ENCODE results near the gene USP17L5. TPM values are rescaled to one million over a fixed set of nuclear protein-coding genes. Genes with fewer than 3 reads are reported as not detected.
"Not testable (repeated sequence)": the region's sequence is repeated elsewhere in the genome, so short reads cannot be mapped to it uniquely, and the experiment has no call there.

USP17L5 gene, protein sequence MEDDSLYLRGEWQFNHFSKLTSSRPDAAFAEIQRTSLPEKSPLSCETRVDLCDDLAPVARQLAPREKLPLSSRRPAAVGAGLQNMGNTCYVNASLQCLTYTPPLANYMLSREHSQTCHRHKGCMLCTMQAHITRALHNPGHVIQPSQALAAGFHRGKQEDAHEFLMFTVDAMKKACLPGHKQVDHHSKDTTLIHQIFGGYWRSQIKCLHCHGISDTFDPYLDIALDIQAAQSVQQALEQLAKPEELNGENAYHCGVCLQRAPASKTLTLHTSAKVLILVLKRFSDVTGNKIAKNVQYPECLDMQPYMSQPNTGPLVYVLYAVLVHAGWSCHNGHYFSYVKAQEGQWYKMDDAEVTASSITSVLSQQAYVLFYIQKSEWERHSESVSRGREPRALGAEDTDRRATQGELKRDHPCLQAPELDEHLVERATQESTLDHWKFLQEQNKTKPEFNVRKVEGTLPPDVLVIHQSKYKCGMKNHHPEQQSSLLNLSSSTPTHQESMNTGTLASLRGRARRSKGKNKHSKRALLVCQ
- not detected for total RNA-seq
- long read RNA-seq = 0 reads

GRCh38 chr4:9339103-9339502, at the start of gene USP17L5:
Gene USP17L5 (plus strand): TSS chr4:9339403. CDS start chr4:9339403, 0 bp downstream.
- not testable (repeated sequence) for DNase-seq (ENCODE audit: low spot score)

DNA sequence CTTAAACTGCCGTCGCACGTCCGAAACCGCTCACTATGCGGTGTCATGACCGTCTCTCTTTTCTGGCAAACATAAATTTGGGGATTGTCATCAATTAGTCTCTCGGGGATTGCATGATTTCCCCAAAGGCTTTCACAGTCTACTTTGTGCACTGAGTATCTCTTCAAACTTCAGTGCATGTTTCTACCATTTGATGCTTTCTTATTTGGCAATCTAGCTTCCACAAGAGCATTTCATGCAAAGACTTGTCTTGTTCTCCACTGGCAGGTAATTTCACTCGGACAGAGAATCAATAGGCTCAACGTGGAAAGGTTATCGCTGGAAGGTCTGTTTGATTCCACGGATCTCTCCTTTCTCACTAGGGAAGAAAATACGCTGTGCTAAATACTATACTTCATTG, 15.0 kb upstream of the USP17L5 start:
- not testable (repeated sequence) for DNase-seq (ENCODE audit: low spot score)

GRCh38 chr4:9324865-9325264, 14.3 kb upstream of the USP17L5 start, which contains the start of gene USP17L24:
Gene USP17L24 (plus strand): TSS chr4:9325165. CDS start chr4:9325165, 0 bp downstream.
- not testable (repeated sequence) for DNase-seq (ENCODE audit: low spot score)

DNA sequence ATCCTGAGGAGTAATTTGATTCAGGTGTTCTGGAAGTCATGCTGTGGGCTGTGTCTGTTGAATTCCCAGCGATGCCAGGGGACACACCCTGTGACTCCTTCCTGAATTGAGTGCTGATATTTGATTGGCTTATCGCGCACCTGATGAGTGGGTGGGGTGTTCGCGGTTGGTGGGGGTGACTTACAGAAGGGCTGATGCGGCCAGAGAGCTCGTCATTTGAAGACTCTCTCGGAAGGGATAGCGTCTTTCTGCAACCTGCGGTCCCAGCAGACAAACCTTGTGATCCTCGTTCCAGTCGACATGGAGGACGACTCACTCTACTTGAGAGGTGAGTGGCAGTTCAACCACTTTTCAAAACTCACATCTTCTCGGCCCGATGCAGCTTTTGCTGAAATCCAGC, 9.6 kb upstream of the USP17L5 start, which contains the start of gene USP17L25:
TSS of gene USP17L25 (plus strand) at position 301 of the 400 bp plus-strand sequence. CDS start at position 301, 0 bp downstream.
- DNase-seq (ENCODE audit: low spot score) = not testable (repeated sequence)

- not testable (repeated sequence) for DNase-seq (ENCODE audit: low spot score)
Measured at GRCh38 chr4:9334358-9334757, 4.8 kb upstream of the USP17L5 start, which contains the start of gene USP17L26. Gene USP17L26 (plus strand): TSS chr4:9334658. CDS start chr4:9334658, 0 bp downstream.

- not testable (repeated sequence) for DNase-seq (ENCODE audit: low spot score)
Measured at GRCh38 chr4:9343848-9344247, 4.6 kb downstream of the USP17L5 start, which contains the start of gene USP17L27. Gene USP17L27 (plus strand): TSS chr4:9344148. CDS start chr4:9344148, 0 bp downstream.

DNA sequence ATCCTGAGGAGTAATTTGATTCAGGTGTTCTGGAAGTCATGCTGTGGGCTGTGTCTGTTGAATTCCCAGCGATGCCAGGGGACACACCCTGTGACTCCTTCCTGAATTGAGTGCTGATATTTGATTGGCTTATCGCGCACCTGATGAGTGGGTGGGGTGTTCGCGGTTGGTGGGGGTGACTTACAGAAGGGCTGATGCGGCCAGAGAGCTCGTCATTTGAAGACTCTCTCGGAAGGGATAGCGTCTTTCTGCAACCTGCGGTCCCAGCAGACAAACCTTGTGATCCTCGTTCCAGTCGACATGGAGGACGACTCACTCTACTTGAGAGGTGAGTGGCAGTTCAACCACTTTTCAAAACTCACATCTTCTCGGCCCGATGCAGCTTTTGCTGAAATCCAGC, 9.4 kb downstream of the USP17L5 start, which contains the start of gene USP17L28:
TSS of gene USP17L28 (plus strand) at position 301 of the 400 bp plus-strand sequence. CDS start at position 301, 0 bp downstream.
- DNase-seq (ENCODE audit: low spot score) = not testable (repeated sequence)

DNA sequence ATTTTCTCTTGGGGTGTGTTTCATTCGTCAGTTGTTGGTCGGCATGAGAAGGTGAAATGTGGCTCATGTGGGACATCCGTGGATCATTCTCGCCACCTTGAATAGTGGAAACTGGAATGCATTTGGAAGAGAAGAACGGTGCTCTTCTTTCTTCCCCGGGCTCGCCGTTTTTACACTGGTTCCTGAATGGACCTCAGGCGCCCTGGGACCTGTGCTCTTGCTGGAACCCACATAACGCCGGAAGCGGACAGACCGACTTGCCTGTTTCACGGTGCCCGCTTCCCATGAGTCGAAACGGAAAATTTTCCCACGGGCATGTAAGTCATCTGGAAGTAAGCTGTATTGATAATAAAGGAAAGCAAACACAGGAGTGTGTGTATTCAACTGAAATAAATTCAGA, 11.7 kb downstream of the USP17L5 start:
- DNase-seq (ENCODE audit: low spot score) = not testable (repeated sequence)

GRCh38 chr4:9353338-9353737, 14.1 kb downstream of the USP17L5 start, which contains the start of gene USP17L29:
Gene USP17L29 (plus strand): TSS chr4:9353638. CDS start chr4:9353638, 0 bp downstream.
- not testable (repeated sequence) for DNase-seq (ENCODE audit: low spot score)

DNA sequence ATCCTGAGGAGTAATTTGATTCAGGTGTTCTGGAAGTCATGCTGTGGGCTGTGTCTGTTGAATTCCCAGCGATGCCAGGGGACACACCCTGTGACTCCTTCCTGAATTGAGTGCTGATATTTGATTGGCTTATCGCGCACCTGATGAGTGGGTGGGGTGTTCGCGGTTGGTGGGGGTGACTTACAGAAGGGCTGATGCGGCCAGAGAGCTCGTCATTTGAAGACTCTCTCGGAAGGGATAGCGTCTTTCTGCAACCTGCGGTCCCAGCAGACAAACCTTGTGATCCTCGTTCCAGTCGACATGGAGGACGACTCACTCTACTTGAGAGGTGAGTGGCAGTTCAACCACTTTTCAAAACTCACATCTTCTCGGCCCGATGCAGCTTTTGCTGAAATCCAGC, 23.6 kb downstream of the USP17L5 start, which contains the start of gene USP17L30:
TSS of gene USP17L30 (plus strand) at position 301 of the 400 bp plus-strand sequence. CDS start at position 301, 0 bp downstream.
- not testable (repeated sequence) for DNase-seq (ENCODE audit: low spot score)

GRCh38 chr4:9379881-9380280, 40.7 kb downstream of the USP17L5 start:
- DNase-seq (ENCODE audit: low spot score) = not testable (repeated sequence)

DNA sequence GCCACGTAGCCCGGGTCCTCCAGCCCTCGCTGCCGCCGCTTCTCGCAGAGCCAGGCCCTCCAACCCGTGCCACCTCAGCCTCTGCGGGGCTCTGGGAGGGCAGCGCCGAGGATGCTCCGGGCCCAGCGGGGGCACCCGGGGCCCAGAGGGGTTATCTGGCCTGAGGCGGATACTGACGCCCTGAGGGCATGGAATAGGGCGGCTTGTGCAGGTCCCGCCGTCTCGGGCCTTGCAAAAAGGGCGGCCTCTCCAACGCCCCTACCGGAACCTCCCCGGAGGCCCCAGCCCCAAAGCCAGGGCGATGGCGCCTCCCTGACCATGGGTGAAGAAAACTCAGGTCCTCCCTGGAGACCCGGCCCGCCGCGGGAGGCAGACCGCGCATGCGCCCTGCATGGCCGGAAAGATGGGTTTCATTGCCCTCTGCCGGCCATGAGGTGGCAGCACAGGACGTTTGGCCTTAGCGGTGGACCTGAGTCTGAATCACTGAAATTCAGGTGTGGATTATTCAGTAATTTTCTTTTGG, 41.9 kb downstream of the USP17L5 start:
- not testable (repeated sequence) for DNase-seq (ENCODE audit: low spot score)

DNA sequence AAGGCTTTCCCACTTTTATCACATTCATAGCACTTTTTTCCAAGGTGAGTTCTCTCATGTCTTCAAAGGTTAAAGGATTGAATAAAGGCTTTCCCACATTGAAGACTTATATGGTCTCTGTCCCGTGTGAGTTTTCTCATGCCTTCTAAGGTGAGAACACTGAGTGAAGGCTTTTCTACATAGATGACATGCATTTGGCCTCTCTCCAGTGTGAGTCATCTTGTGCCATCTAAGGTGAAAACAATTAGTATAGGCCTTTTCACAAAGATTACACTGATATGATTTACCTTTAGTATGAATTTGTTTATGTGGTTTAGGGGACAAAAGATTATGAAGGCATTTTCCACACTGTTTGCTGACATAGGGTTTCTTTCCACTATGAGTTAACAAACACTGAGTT, 44.9 kb downstream of the USP17L5 start:
- DNase-seq (ENCODE audit: low spot score) = no peak

DNA sequence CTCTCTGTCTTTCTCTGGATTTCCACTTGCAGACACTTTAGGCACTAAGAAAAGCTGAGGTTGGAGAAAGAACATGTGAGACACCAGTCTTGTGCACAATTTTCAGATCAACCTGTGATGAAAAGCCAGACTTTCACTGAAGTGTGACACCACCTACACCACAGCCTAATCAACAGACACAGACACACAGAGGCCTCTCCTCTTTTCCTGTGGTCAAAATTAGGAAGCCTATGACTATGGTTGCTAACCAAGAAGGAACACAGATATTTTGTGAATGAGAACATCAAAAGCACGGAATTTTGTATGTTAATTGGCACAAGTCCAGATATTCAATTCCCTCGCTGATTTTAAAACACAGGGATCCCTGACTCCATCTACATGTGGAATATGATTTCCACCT, 49.8 kb downstream of the USP17L5 start:
- DNase-seq (ENCODE audit: low spot score) = not testable (repeated sequence)

Other genes starting within 250 kb of the USP17L5 start
- not detected for gene FAM90A26, start 169.0 kb upstream of the USP17L5 start, total RNA-seq
- not detected for gene USP17L10, start 128.7 kb upstream of the USP17L5 start, total RNA-seq
- gene USP17L11, start 124.0 kb upstream of the USP17L5 start, total RNA-seq = not detected
- not detected for gene USP17L12, start 119.3 kb upstream of the USP17L5 start, total RNA-seq
- gene USP17L13, start 114.5 kb upstream of the USP17L5 start, total RNA-seq = not detected
- gene USP17L15, start 105.0 kb upstream of the USP17L5 start, total RNA-seq = not detected
- not detected for gene USP17L17, start 95.5 kb upstream of the USP17L5 start, total RNA-seq
- not detected for gene USP17L18, start 90.8 kb upstream of the USP17L5 start, total RNA-seq
- not detected for gene USP17L19, start 86.0 kb upstream of the USP17L5 start, total RNA-seq
- gene USP17L20, start 81.3 kb upstream of the USP17L5 start, total RNA-seq = not detected
- not detected for gene USP17L21, start 76.5 kb upstream of the USP17L5 start, total RNA-seq
- gene USP17L22, start 71.8 kb upstream of the USP17L5 start, total RNA-seq = not detected
- gene USP17L24, start 14.2 kb upstream of the USP17L5 start, total RNA-seq = not detected
- not detected for gene USP17L25, start 9.5 kb upstream of the USP17L5 start, total RNA-seq
- not detected for gene USP17L26, start 4.7 kb upstream of the USP17L5 start, total RNA-seq
- gene USP17L27, start 4.7 kb downstream of the USP17L5 start, total RNA-seq = not detected
- not detected for gene USP17L28, start 9.5 kb downstream of the USP17L5 start, total RNA-seq
- gene USP17L29, start 14.2 kb downstream of the USP17L5 start, total RNA-seq = not detected
- gene USP17L30, start 23.7 kb downstream of the USP17L5 start, total RNA-seq = not detected
- gene DEFB131A, start 105.0 kb downstream of the USP17L5 start, total RNA-seq = not detected

All from mesenteric fat pad (tissue), 1 donor.